HepG2 (cell line): ENCODE measurements around the gene VAMP8. TPM values are rescaled to one million over a fixed set of nuclear protein-coding genes. Genes with fewer than 3 reads are reported as not detected.

Source experiments
- AGO2 ChIP-seq: fragments of 200-400 bp; formaldehyde crosslinking; optimal IDR thresholded peaks from 2 replicates; pipeline ENCODE3; 2017; ENCODE audit warnings: mild to moderate bottlenecking, low read depth, low read length, moderate library complexity
- ARID3A ChIP-seq: IDR thresholded peaks from 2 replicates; pipeline ENCODE4 v1.6.1; 2012; ENCODE audit warnings: low read depth, low read length, improper control_type of control experiment
- CEBPG ChIP-seq: IDR thresholded peaks from 2 replicates; pipeline ENCODE4 v1.6.1; 2016
- GATA4 ChIP-seq: sonication (generic); IDR thresholded peaks from 2 replicates; pipeline ENCODE4 v1.6.1; 2016; ENCODE audit warnings: antibody characterized with exemption, low read depth, borderline replicate concordance
- GZF1 ChIP-seq: sonication (generic); formaldehyde crosslinking; IDR thresholded peaks from 2 replicates; pipeline ENCODE4 v1.5.1; 2020; ENCODE audit warnings: mild to moderate bottlenecking, missing genetic modification reagents
- JUND ChIP-seq: sonication (generic); formaldehyde crosslinking; IDR thresholded peaks from 2 replicates; pipeline ENCODE4 v1.8.0; 2022; ENCODE audit warnings: mild to moderate bottlenecking, missing genetic modification reagents
- MYNN ChIP-seq: sonication (generic); formaldehyde crosslinking; IDR thresholded peaks from 2 replicates; pipeline ENCODE4 v1.4.0; 2020; ENCODE audit warnings: mild to moderate bottlenecking, low read depth, missing genetic modification reagents
- NFATC3 ChIP-seq: sonication (generic); formaldehyde crosslinking; IDR thresholded peaks from 2 replicates; pipeline ENCODE4 v1.5.1; 2020; ENCODE audit warnings: mild to moderate bottlenecking, missing genetic modification reagents
- NFYC ChIP-seq: IDR thresholded peaks from 2 replicates; pipeline ENCODE4 v1.6.1; 2016; ENCODE audit warnings: missing genetic modification reagents, missing compliant biosample characterization
- NR2C2 ChIP-seq: sonication (generic); formaldehyde crosslinking; IDR thresholded peaks from 2 replicates; pipeline ENCODE4 v1.4.0; 2020; ENCODE audit warnings: missing genetic modification reagents, mild to moderate bottlenecking, moderate library complexity, borderline replicate concordance
- POGK ChIP-seq: sonication (generic); formaldehyde crosslinking; conservative IDR thresholded peaks from 2 replicates; pipeline ENCODE4 v1.8.0; 2022; ENCODE audit warnings: mild to moderate bottlenecking, moderate library complexity, missing genetic modification reagents
- PRDM4 ChIP-seq: sonication (generic); formaldehyde crosslinking; IDR thresholded peaks from 2 replicates; pipeline ENCODE4 v1.9.0; 2021; ENCODE audit warnings: missing genetic modification reagents, borderline replicate concordance
- RCOR2 ChIP-seq: IDR thresholded peaks from 2 replicates; pipeline ENCODE4 v1.6.1; 2016; ENCODE audit warnings: missing biosample characterization, missing genetic modification reagents
- TGIF2 ChIP-seq: IDR thresholded peaks from 2 replicates; pipeline ENCODE4 v1.6.1; 2016; ENCODE audit warnings: control low read depth, missing compliant biosample characterization
- ZBTB25 ChIP-seq: IDR thresholded peaks from 2 replicates; pipeline ENCODE4 v1.6.1; 2018; ENCODE audit warnings: missing genetic modification reagents
- ZBTB34 ChIP-seq: sonication (generic); formaldehyde crosslinking; IDR thresholded peaks from 2 replicates; pipeline ENCODE4 v1.8.0; 2022; ENCODE audit warnings: mild to moderate bottlenecking, missing genetic modification reagents
- ZFX ChIP-seq: sonication (generic); formaldehyde crosslinking; IDR thresholded peaks from 2 replicates; pipeline ENCODE4 v1.4.0; 2020; ENCODE audit warnings: mild to moderate bottlenecking, low read depth, missing genetic modification reagents, moderate library complexity
- ZNF10 ChIP-seq: sonication (generic); formaldehyde crosslinking; IDR thresholded peaks from 2 replicates; pipeline ENCODE4 v1.4.0; 2020; ENCODE audit warnings: mild to moderate bottlenecking, low read depth, missing genetic modification reagents, borderline replicate concordance
- ZNF383 ChIP-seq: sonication (generic); formaldehyde crosslinking; IDR thresholded peaks from 2 replicates; pipeline ENCODE4 v1.4.0; 2020; ENCODE audit warnings: missing genetic modification reagents, mild to moderate bottlenecking, borderline replicate concordance
- ZNF598 ChIP-seq: sonication (generic); formaldehyde crosslinking; IDR thresholded peaks from 2 replicates; pipeline ENCODE4 v1.5.1; 2020; ENCODE audit warnings: mild to moderate bottlenecking, missing genetic modification reagents, borderline replicate concordance
- polyA plus RNA-seq, 8 experiments: library from polyadenylated mRNA; depleted of rRNA in 3 of 8; stranded (reverse) in 7 of 8; unstranded in 1 of 8; fragments of >200 nt; fragmentation: Illumina TruSeq in 4 of 8; extraction: Trizol in 4 of 8; gene quantifications; 2 replicates each; pipeline versions ENCODE4 v1.2.1 to v1.2.3, GENCODE V29; 2011 to 2016; ENCODE audit warnings: low read depth in 4 of 8, missing spikeins in 1 of 8, mixed read lengths in 1 of 8; ENCODE audit not compliant: insufficient read depth in 1 of 8
- total RNA-seq, 5 experiments: library from RNA; depleted of rRNA; stranded (reverse); fragments of >200 nt; fragmentation: Illumina TruSeq; extraction: Trizol; gene quantifications; 2 replicates each; pipeline ENCODE4 v1.2.3, GENCODE V29; 2016; ENCODE audit warnings: low read depth in 1 of 5

The VAMP8 gene
- total and polyA plus RNA-seq, 2 of the 13 experiments (the other 11 are each of a cell fraction or from before 2014, with no cell fraction given): 83.3 to 157 TPM

GRCh38 chr2:85584857-85585780 is 7.7 kb downstream of the VAMP8 start (continued):
- TF ChIP-seq GZF1 (CRISPR knock-in tag) (no peak; the same call in 1 of the 2 replicates), POGK (CRISPR knock-in tag) (peak; percentile 23), ARID3A (peak; percentile 68), PRDM4 (CRISPR knock-in tag) (no peak; the same call in 1 of the 2 replicates), RCOR2 (CRISPR knock-in tag) (peak; percentile 64), TGIF2 (CRISPR knock-in tag) (peak; percentile 96), ZBTB25 (CRISPR knock-in tag) (peak; percentile 90), MYNN (CRISPR knock-in tag) (no peak), ZNF598 (CRISPR knock-in tag) (peak; percentile 95), ZNF10 (no peak), ZBTB34 (CRISPR knock-in tag) (peak; percentile 89), JUND (CRISPR knock-in tag) (peak; percentile 96), NR2C2 (CRISPR knock-in tag) (peak; percentile 40; the same call in 1 of the 2 replicates), ZNF383 (CRISPR knock-in tag) (peak; percentile 95; the same call in 1 of the 2 replicates), NFYC (CRISPR knock-in tag) (no peak; the same call in 1 of the 2 replicates), CEBPG (CRISPR knock-in tag) (peak; percentile 80), GATA4 (peak; percentile 16; the same call in 1 of the 2 replicates), ZFX (CRISPR knock-in tag) (peak; percentile 80), NFATC3 (CRISPR knock-in tag) (no peak), AGO2 (peak; percentile 15)
